GM18861 (cell line): ENCODE measurements around the gene SPEN.
"Not testable (repeated sequence)": the region's sequence is repeated elsewhere in the genome, so short reads cannot be mapped to it uniquely, and the experiment has no call there.

Experiments used
- ATAC-seq: cut with Tn5 transposase; IDR thresholded peaks from one replicate; pipeline ENCODE4 v1.9.1; 2021; ENCODE audit not compliant: unreplicated experiment

Gene SPEN

DNA sequence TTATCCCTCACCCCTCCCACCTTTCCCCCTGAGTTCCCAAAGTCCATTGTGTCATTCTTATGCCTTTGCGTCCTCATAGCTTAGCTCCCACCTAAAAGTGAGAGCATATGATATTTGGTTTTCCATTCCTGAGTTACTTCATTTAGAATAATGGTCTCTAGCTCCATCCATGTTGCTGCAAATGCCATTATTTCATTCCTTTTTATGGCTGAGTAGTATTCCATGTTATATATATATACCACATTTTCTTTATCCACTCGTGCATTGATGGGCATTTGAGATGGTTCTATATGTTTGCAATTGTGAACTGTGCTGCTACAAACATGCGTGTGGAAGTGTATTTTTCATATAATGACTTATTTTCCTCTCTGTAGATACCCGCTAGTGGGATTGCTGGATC lies 130.4 kb downstream of the SPEN start:
- ATAC-seq, result not testable (repeated sequence)

DNA sequence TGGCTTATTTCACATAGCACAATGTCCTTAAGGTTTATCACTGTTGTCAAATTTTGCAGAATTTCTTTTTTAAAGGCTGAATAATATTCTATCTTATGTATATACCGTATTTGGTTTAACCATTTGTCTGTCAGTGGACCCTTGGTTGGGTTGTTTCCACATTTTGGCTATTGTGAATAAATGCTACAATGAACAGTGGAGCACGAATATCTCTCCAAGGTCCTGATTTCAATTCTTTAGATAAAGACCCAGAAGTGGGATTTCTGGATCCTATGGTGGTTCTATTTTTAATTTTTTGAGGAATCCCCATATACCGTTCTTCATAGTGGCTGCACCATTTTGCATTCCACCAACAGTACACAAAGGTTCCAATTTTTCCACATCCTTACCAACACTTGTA lies 134.2 kb downstream of the SPEN start:
- no peak for ATAC-seq

- no peak for ATAC-seq
Measured at GRCh38 chr1:15983275-15983674, 135.8 kb downstream of the SPEN start.

- no peak for ATAC-seq
Measured at GRCh38 chr1:15985611-15986297, 138.2 kb downstream of the SPEN start.

GRCh38 chr1:15988856-15989736 lies 141.6 kb downstream of the SPEN start:
- ATAC-seq, result no peak

GRCh38 chr1:15989776-15990175 lies 142.3 kb downstream of the SPEN start:
- ATAC-seq, result no peak
